ENCODE data around the gene SPACA5.
"Not testable (repeated sequence)": the region's sequence is repeated elsewhere in the genome, so short reads cannot be mapped to it uniquely, and the experiment has no call there.

SPACA5 gene

DNA sequence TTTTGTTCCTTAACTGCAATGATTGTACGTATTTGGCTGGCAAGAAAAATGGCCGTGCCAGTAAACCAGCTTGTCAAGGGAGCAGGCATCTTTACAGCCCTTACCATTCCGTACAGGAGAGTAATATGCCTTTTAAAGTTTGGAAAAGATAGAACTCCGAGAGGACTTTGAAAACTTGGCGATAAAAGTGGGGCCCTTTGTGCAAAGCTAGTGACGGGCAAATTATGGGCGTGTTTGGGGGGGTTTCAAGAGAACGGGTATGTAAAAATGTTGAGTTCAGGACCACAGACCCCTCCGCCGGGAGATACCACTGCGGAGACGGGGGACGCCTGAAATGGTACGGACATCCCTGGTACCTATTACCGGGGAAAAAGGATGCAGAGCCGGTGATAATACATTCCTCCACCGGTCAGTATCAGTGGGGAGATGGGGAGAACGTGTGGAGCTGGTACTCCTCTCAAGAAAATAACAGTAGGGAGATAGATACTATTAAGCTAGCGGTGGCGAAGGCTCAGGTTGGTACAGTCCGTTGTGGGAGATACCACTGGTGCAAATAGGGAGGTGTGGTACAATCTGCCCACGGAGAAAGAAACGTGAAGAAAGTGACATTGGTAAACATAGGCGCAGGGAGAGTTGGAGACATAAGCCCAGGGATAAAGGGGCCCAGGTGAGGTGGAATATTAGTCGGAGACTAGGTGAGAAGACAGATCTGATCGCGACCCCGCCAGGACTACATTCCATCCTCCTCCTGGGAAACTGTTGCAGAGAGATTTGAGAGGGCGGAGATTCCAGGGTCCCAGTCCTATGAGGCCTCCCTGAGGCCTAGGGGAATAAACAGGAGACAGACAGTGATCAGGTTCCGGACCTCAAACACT is 14.5 kb downstream of the SPACA5 start:
- ATAC-seq, result peak; percentile 53

DNA sequence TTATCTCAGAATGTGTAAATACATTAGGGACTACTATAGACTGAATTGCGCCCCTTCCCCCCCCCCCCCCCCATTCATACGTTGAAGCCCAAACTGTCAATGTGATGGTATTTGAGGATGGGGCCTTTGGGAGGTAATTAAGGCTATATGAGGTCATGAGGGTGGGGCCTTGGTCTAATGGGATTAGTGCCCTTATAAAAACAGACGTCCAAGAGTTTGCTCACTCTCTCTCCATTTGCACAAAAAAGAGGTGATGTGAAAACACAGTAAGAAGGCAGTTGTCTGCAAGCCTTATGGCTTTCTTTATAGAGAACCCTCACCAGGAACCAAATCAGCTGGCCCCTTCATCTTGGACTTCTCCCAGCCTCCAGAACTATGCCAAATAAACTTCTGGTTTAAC is 15.3 kb downstream of the SPACA5 start:
- no peak for DNase-seq
- ATAC-seq, result no peak

More for the DNA sequence above, 14.5 kb downstream of the SPACA5 start:
- DNase-seq, result peak; percentile 77

DNA sequence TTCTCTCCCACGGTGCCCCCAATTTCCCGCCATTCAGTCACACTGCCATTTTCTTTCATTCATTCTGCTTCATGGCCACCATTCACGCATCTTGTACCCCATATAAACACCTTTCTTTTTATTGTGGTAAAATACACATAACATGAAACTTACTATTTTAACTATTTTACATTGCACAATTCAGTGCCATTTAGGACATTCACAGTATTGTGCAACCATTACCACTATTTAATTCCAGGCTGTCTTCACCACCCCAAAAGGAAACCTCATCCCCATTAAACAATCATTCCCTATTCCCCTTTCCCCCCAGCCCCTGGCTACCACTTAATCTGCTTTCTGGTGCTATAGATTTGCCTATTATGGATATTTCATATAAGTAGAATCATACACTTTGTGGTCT is 15.9 kb downstream of the SPACA5 start:
- no peak for ATAC-seq
- DNase-seq, result no peak

DNA sequence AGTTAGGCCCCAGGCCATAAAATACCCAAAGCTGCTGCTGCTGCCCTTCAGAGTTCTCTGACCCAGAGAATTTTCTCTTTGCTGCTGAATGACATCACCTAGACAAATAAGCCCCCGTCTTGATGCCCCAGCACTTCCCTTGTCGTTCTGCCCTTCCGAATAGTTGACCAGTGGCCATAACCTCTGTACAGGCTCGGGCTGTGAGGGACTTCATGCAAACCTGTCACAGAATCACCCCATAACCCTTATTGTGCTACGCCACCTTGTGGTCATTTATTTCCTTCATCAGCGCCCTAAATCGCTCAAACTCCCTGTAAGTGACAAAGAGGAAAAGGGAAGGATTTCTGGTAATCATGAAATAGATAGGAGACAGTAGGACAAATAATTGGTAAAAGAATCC is 18.8 kb downstream of the SPACA5 start:
- DNase-seq, result peak; percentile 26
- no peak for ATAC-seq

DNA sequence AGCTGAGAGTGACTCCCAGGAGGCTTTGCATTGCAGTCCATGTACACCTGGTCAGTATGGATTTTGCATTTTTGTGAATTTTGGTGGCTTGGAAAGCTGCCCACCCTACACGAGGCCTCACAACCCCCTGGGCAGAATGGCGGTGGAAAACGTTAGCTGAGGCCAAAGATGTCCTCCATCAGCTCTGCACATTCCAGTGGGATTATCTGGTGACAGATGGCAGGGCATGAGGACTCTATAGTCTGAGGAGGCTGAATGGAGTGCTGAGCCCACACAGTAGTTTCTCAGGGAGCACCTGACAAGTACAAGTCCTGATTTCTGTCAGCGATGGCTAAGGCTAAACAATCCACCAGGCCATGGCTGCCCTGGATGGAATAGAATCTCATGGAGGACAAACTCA is 20.8 kb downstream of the SPACA5 start:
- not testable (repeated sequence) for DNase-seq, ATAC-seq

DNA sequence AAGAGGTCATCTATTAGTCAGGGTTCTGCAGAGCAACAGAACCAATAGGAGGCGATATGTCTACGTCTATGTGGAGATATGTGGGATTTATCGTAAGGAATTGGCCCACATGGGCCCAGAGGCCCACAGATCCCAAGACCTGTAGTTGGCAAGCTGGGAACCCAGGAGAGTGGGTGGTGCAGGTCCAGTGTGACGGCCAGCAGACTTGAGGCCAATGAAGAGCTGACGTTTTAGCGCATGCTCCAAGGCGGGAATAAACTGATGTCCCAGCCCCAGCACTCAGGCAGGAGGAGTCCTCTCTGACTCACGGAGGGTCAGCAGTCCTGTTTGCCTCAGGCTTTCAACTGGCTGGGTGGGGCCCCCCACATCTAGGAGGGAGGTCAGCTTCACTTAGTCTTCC is 21.3 kb downstream of the SPACA5 start:
- ATAC-seq (no peak), DNase-seq (no peak)

DNA sequence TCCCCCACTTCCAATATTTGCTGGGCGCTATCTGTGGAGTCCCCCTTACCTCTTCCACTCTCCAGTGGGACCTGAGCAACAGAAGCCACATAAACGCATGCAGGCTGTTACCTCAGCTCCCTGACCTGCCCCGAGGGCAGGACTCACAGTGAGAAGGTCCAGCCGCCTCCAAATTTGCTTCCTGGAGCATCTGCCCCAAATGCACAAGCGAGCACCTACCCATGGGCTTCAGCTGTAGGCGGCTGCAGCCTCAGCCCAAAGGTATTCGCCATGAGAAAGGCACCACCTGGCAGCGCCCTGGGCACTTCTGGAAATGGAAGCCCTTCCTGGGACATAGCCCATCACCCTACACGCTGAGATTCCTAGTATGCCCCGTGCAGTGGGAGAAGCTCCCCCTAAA is 23.4 kb downstream of the SPACA5 start:
- ATAC-seq (no peak), DNase-seq (no peak)

DNA sequence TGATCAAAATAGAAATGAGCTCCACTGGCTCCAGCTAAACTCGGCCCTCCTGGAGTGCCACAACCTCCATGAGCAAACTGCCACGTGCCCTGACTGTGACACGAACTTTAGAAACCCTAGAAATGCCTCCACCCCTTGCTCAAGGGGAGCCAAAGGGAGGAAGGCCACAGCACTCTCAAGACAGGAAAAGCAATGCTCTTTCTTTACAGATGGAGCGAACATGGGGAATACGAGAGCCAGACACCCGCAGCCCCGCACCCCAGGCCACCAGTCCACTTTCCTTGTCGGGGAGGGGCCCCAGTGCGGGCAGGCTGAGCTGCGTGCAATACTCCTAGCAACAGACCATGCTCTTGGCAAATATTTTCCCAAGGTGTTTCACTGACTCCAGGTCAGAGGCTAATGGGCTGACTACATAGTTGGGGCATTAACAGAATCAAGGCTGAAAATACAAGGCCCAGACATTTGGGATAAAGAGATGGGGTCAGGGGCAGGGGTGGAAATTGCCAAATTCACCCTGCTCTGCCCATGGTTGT is 23.9 kb downstream of the SPACA5 start:
- not testable (repeated sequence) for ATAC-seq, DNase-seq

DNA sequence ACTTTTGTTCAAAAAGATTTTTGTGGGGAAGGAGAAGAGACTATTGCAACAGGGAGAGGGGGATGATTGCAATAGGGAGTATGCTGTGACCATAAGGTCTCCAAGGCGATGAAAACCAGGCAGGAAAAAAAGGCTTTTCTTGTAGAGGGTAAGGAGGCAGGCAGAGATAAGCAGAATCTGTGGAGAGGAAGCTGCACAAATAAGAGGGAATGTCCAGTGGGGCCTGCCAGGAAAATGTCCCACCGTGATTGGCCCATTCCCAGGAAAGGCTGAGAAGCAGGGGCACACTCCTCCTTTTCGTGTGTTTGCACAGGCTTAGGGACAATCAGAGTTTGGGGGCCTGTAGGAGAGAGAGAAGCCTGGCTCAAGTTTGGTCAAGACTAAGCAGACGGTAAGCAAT is 29.1 kb downstream of the SPACA5 start:
- ATAC-seq, result no peak

DNA sequence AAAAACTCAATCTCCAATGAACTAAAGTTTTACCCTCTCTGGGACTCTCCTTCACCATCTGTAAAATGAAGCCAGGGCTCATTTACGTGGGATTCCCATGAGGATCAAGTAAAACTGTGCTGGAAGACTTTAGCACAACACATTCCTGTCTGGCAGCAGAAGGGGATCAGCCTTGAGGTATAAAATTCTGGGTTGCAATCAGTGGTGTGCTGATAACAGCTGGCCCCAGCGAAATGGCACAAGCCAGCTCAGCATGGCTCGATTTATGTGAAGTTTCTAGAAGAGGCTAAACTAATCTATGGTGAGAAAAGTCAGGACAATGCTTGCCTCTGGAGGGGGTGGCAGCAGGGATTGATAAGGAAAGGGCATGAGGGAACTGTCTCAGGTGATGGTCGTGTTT is 36.3 kb downstream of the SPACA5 start:
- ATAC-seq, result no peak
- no peak for DNase-seq

More for the DNA sequence above, 29.1 kb downstream of the SPACA5 start:
- DNase-seq, result no peak

DNA sequence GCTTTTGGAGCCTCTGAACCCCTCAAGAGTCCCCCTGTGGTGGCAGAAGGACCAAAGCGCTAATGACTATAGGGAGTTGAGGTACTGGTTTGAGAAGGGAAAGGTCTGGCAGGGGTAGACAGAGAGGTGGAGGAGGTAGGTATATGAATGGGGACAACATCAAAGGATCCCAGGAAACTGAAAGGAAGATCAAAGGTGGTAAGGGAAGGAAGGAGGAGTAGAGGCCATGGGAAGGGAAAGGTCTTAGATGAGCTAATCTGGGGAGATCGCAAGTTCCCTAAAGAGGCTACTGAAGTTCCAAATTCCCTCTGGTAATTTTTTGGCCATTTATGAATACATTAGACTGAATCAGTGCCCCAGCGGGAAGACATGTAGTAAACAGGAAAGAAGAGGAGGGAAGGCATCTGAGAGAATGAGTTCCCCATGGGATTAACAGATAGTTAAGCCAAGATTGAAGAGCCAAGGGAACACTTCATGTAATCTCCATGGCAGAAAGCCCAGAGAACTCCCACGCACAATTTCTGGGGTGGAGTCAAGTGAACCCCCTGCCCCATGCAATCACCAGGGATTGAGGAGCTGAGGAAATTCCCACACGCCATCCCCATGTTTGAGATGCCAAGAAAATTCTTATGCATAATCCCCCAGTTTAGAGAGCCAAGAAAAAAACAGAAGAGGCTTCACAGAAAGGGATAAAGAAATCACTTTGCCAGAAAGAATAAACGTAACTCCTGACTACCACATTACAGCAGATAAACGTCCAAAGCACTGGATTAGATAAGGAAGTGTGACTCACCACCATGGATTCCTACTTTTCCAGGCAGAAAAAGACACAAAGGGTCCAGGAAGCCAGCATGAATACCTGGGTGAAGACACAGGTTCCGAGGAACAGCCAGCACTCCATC is 38.9 kb downstream of the SPACA5 start:
- DNase-seq (no peak), ATAC-seq (no peak)

DNA sequence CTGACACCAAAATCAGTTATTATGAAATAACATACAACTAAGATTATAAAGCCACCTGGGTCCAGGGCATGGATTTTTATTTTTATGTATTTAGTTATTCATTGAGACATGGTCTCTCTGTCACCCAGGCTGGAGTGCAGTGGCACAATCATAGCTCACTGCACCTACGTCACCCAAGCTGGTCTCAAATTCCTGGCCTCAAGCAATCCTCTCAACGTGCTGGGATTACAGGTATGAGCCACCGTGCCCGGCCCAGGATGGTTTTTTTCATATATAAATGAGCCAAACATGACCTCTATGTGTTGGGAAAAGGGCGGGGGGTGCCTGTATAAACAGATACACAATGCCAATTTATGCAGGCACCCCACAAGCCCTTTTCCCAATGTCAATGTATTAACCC is 40.1 kb downstream of the SPACA5 start:
- ATAC-seq (no peak), DNase-seq (no peak)

DNA sequence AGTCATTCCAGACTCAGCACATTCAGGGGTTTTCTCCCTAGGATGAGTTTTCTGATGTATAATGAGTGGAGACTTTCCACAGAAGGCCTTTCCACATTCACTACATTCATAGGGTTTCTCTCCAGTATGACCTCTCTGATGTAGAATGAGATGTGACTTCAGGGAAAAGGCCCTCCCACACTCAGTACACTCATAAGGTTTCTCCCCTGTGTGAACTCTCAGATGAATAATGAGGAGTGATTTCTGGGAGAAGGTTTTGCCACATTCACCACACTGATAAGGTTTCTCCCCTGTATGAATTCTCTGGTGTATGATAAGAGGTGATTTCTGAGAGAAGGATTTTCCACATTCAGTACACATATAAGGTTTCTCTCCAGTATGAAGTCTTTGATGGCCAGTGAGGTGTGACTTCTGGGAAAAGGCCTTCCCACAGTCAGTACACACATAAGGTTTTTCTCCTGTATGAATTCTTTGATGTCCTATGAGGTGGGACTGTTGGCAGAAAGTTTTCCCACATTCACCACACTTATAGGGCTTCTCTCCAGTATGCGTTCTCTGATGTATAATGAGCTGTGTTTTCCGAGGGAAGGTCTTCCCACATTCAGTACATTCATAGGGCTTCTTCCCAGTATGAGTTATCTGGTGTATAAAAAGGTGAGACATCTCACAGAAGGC is 52.0 kb downstream of the SPACA5 start:
- DNase-seq, result no peak
- ATAC-seq, result no peak

DNA sequence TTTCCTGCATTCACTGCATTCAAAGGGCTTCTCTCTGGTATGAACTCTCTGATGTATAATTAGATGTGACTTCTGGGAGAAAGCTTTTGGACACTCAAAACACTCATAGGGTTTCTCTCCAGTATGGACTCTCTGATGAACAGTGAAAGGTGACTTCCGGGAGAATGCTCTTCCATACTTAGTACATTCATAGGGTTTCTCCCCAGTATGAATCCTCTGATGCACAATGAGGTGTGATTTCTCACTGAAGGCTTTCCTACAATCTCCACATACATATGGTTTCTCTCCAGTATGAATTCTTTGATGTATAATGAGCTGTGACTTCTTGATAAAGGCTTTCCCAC is 52.5 kb downstream of the SPACA5 start:
- ATAC-seq, result no peak
- DNase-seq, result no peak
